Measurements from ENCODE around the gene GRIN2C.
"Not testable (repeated sequence)": the region's sequence is repeated elsewhere in the genome, so short reads cannot be mapped to it uniquely, and the experiment has no call there.

The GRIN2C gene

DNA sequence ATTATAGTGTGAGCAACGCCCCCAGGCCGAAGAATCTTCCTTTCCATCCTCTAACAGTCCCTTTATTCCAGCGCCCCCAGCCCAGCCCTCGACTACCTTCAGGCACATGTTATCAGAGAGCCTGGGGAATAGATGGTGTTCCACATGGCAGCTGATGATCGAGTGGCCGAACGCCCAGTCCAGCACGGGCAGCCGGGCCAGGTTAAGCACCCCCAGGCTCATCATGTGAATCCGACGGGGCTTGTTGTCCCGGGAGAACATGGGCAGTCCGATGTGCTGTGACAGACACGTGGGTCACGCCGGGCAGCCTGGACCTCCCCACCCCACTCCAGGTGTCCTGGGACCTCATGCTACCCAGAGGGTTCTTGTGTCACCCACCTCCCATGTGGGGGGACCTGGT, 19.6 kb upstream of the GRIN2C start:
- no peak for DNase-seq (ENCODE audit: low spot score)

DNA sequence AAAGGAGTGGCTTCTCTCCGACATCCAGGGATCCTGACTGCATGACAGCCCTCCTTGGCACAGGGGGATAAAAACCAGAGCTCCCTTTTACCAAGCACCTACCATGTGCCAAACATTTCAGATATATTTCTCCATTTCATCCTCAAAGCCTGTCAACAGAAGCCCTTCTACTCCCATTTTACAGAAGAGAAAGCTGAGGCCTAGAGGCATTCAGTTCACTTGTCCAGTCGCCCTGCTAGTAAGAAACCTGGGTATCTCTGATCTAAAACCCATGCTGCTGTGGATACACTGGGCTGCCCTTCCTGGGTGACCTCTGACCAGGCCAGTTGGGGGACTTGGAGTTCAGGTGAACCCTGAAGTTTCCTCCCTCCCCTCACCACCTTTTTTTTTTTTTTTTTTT, 19.0 kb upstream of the GRIN2C start:
- DNase-seq (ENCODE audit: low spot score): no peak

DNA sequence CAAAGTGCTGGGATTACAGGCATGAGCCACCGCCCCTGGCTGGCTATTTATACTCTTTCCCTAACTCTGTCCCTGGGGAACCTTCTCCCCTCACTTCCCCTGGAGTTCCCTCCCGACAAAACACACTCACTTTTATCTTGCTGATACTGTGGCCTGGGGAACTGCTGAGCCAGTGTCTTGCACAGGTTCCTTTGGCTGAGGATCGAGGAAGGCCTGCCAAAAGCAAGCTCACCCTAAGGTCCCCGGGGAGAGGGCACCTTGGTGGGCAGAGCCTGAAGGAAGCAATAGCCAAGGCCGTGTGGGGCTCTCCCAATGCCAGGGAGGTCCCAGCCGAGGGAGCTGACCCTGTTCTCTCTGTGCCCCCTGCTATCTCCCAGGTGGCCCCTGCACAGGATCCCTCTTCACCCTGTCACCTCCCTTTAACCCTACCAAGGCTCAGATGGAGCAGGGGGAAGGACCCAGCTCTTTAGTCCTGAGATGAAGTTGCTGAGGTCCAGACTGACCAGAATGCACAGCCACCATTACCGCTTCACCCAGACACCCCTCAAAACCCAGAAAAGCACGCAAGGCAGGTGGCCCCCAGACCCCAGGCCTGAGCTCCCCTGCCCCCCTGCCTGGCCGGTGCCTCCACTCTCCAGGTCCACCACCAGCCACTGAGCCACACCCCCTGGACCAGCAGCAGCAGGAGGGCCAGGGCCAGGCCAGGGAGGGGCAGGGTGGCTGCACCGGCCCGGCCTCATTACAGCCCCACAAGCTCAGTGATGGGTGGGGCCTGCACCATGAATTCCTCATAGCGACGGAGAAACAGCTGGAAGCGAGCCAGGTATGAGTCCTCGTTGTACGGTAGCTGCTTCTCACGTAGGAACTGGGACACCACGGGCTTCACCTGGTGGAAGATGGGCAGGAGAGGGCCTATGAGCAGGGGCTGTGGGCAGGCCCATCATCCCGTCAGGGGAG, 18.2 kb upstream of the GRIN2C start:
- no peak for DNase-seq (ENCODE audit: low spot score)

DNA sequence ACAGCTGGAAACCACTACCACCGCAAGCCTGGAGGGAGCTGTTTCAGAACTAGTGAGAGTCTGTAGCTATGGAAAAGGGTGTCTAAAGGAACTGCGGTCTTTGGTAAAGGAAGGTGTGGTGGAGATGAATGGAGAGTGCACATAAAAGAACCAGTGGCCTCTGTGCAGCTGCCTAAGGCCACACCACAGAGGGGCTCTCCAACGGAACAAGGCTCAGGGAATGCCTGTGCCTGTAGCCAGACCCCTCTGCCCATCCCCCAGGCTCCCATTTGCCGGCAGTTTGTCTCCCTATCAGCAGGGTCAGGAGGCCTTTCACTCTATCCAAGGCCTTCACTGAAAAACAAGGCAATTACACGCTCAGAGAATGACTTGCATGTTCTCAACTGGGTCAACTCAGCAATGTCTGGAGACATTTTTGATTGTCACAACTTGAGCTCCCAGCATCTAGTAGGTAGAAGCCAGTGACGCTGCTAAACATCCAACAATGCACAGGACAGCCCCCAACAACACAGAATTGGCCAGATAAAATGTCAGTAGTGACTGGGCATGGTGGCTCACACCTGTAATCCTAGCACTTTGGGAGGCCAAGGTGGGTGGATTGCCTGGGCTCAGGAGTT, 16.4 kb upstream of the GRIN2C start:
- DNase-seq (ENCODE audit: low spot score): no peak

DNA sequence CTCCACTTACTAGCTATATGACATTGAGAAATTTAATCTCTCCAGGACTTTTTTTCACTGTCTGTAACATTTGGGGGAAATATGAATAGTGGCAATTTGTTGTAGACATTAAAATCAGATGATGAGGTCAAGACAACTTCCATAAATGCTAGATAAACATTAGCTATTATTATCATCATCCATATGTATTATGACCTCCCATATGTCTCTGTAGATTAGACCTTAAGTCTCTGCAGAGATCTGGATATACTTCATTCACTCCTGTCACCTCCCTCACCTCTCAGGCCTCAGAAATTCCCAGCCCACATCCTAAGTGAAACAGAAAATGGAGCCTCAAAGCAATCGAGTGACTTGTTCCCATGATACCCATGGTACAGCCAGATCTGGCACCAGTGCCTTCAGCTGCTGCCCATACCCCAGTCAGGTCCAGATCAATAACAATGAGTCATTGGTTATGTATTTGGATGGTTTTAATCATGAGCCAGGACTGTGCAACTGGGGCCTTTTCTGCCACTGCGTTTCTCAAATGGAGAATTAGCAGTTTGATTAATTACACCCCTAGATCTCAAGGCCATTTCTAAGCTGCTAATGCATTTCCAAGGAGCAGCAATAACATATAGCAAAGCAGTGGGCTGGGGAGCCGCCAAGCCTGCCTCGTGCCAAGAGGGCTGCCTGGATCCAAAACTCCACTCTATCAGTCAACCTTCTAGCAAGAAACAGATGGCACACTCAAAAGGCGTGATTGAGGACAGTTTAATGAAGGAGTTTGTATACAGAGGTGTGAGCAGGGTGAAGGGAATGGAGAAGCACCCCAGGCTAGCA, 15.7 kb upstream of the GRIN2C start:
- no peak for DNase-seq (ENCODE audit: low spot score)

DNA sequence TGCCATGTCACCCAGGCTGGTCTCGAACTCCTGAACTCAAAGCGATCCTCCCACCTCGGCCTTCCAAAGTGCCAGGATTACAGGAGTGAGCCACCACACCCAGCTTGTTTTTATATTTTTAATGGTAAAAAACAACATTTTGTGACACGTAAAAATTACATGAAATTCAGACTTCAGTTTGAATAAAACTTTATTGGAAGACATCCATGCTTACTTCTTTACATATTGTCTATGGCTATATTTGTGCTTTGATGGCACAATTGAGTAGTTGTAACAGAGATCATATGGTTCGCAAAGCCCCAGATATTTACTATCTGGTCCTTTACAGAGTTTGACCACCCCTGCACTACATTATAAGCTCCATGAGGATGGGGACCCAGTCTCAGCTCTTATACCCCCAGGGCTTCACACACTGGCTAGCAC, 14.9 kb upstream of the GRIN2C start:
- DNase-seq (ENCODE audit: low spot score): no peak

DNA sequence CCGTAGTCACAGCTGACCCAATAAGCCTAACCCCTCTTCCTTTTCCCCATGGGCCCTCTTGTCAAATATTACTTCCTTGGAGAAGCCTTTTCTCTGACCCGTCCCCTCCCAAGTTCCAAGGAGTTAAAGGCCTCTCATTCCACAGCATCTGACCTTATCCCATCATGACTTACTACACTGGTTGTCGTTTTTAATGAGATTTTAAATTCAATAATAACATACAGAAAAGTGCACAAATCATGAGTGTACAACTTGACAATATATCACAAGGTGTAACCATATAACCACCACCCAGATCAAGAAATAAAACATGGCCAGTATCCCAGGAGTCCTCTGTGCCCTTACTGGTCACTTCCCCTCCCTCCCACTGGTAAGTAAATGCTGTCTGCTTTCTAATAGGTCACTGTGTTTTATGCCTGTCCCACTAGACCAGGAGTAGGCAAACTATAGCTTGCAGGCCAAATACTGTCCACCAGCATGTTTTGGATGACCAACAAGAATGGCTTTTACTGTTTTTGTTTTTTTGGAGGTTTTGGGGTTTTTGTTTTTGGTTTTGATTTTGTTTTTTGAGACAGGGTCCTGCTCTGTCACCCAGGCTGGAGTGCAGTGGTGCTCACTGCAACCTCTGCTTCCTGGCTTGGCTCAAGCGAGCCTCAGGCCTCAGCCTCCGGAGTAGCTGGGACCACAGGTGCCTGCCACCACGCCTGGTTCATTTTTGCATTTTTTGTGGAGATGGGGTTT, 14.4 kb upstream of the GRIN2C start:
- DNase-seq (ENCODE audit: low spot score): no peak

DNA sequence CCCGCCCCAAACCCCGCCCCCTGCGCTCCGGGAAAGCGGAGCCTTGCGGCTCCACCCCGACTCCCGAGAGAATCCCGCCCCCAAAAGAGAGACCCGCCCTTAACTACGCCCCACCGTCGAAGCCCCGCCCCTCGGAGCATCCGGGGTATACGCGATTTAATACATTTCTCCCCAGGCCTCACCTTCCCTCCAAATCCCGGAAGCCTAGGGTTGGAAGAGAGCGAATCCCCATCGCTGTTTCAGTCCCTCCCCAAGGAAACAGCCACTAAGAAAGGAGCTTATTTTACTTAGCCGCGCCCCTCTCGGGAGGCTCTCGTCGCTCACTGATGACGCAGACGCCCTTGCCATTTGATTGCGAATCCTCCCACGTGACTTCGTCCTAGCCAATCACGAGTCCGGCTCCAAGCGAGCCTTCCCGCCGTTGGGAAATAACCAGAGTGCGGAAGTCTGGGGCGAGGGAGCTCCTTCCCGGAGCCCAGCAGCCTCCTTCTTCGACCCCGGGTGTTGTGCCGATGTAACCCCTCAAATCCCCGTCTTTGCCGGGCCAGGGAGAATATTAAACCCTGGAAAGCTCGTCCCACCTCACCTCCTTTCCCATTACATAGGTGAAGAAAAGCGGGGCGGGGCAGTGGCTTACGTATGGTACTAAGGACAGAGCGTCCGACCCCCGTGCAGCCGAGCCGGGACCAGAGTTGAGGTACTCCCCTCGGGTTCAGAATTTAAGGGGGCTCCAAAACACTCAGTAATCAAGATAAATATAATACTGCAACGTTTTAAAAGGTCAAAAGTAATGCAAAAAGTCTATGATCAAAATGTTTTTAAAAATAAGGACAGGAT, 13.6 kb upstream of the GRIN2C start:
- peak; percentile 99 for DNase-seq (ENCODE audit: low spot score)

DNA sequence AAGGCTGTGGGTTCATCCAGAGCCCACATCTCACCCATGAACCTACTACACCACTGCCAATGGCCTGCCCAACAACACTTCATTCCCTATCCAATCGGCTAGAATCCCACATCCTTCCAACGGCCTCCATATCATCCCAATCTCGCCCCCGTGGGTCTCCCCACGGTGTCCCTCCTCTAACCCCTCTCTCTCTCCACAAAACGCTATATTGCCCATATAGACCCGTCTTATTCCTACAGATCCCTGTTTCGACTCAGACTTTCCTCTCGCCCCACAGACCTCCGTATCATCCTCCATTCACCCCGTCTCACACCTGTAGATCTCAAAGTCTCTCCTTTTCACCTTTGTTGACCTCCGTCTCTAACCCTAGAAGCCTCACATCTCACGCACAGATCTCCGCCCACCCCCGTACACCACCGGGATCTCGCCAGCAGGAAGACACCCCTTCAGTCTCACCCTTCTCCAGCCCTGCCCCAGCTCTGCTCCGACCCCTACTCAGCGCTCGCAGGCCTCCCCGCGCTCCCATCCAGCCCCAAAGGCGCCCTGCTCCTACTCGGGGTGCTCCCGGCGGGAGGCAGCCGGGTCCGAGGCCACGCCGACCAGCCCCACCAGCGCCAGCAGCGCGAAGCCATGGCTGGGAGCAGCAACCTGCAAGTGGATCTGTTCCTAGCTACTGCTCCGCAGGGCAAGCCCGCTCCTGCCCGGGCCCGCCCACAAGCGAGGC, 12.8 kb upstream of the GRIN2C start, which contains the start of gene FDXR:
FDXR (minus strand) TSS at position 682 of the 724 bp plus-strand sequence; CDS start at position 632, 50 bp downstream.
- no peak for DNase-seq (ENCODE audit: low spot score)

DNA sequence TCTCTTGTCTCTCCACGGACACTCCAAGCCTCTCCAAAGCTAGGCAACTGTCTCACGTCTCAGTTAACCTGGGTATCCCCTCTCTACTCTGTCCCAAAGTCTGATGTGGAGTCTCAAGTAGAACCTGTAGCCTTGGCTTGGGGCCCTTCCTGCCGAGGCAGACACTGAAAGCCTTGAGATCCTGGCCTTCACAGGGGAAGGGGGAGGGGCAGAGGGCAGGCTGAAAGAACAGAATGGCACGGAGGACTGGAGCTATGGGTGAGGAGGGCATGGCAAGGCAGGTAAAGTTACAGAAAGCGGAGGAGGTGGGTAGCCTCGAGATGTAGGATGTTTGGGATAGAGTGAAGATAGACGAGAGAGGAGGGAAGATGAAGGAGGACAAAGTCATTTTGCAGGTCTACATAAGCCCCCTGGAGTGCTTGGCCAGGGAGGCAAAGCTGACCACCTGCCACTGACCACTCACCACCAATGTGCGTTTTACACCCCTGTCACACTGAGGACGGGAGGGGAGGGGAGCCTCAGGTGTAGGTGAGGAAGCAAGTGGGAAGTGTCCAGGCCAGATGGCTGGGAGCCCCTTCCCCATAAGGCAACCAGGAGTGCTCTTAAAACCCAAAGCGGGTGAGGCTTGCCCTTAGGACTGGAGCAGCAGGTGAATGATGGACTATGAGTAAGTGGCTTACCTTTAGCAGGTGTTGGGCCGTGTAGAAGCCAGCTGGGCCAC, 11.8 kb upstream of the GRIN2C start:
- DNase-seq (ENCODE audit: low spot score): no peak

DNA sequence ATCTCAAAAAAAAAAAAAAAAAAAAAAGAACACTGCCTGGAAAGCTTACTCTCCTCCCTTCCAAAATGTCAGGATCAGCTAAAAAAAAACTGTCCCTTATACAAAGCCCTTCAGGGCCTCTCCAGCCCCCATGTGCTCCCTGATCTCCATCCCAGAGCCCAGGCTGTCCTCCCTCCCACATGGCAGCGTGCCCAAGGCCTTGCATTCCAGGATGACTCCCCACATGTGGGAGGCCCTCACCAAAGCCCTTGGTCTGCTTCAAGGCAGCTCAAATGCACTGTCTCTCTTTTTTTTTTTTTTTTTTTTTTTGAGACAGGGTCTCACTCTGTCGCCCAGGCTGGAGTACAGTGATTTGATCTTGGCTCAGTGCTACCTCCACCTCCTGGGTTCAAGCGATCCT, 10.8 kb upstream of the GRIN2C start:
- no peak for DNase-seq (ENCODE audit: low spot score)

DNA sequence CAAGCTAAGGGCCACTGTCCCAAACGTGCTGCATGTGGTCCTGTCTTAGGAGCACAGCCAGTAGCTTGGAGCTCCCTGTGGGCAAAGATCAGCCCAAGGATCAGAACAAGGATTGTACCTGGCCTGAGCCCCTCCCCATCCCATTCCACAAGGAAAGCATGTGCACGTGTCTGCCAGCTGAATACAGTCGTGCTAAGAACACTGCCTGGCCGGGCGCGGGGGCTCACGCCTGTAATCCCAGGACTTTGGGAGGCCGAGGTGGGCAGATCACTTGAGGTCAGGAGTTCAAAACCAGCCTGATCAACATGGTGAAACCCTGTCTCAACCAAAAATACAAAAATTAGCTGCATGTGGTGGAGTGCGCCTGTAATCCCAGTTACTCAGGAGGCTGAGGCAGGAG, 10.3 kb upstream of the GRIN2C start:
- not testable (repeated sequence) for DNase-seq (ENCODE audit: low spot score)

DNA sequence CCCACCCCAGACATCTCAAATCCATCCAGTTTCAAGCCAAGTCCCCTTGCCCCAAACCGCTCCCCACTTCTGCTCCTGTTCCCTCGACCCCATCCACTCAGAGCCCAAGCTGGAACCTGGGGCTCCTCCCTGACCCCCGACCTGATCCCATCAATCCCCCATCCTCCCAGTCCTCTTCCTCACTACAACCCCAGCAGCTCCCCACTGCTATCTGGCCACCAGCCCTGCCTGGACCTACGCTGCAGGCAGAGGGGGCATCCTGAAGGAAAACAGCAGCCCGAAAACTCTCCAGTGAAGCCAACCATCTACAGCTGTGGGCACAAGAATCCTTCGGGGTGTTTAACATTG, 9.2 kb upstream of the GRIN2C start:
- no peak for DNase-seq (ENCODE audit: low spot score)

DNA sequence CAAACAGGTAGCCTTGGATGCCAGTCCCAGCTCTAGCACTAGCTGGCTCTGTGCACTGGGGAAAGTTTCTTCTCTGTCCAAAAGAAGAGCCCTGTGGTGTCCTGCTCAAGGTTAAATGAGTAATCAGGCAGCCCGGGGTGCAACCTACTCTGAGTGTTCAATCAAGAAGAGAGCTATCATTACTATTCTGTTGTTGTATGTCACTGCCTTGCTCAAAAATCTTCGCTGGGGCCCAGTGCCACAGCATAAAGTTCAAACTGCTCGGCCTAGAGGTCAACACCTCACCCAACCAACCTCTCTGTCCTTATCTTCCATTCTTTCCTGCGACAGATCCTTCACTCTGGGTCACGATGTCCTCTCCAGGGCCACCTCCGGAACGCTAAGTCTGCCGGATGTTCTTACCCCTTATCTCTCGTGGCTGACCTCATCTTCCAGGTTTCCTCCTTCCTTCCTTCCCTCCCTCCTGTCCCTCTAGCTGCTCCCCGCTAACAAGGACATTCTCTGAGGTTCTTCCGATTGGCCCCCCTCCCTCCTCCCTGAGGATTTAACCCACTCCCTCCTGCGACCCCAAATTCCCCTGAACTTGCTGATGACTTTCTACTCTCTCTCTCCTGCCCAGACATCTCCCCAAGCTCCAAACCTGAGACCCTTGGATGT, 8.7 kb upstream of the GRIN2C start:
- no peak for DNase-seq (ENCODE audit: low spot score)

DNA sequence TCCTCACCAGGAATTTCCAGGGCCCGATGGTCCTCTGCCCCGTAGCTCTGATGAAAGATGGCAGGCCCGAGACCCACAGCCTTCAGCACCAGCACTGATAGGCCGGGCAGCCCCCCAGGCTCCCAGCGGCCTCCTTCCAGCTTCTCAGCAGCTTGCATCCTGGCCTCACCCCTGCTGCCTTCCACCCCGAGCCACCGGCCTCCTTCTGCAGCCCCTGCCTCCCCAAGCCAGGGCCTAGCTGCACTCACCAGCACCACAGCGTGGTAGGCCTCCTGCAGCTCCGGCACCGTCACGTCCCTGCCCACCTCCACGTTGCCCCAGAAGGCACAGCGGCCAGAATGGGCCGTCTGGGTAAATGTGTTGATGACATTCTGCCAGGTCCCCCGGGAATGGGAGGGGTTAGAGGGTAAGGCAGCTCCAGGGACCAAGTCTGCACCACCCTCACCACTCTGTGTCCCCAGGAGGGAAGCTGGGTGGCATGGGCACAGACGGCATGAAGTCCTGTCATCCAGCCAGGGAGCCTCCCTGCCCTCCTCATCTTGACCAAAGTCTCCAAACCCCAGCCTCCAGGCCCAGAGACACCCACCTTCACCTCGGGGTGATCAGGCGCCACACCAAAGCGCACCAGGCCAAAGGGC, 6.6 kb upstream of the GRIN2C start:
- DNase-seq (ENCODE audit: low spot score): no peak

DNA sequence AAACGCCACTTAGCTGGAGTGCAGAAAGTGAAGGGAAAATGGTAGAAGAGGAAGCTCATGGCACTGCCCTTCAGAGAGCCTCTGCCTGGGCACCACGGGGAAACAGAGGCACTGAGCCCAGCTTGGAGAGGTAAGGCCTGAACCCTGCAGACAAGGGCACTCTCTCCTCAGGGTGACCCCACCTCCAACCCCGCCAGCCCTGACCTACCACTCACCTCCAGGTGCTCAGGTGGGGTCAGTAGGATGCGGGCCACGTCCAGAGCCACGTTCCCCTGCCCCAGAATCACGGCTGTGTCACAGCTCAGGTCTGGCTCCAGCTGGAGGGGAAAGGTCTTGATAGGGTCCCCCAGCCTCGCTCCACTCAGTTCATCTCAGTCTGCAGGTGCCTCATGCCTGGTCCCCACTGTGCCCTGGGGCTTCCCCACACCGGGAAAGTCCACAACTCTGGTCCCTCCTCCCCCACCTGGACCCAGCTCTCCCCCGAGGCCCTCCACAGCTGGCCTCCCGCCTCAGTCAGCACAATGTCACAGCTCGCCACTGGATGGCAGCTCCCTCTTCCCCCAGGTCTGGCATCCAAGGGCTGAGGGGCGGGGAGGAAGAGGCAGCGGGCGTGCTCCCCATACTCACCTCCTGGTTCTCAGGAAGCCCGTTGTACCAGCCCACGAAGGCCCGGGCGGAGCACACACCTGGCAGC, 6.0 kb upstream of the GRIN2C start:
- no peak for DNase-seq (ENCODE audit: low spot score)

DNA sequence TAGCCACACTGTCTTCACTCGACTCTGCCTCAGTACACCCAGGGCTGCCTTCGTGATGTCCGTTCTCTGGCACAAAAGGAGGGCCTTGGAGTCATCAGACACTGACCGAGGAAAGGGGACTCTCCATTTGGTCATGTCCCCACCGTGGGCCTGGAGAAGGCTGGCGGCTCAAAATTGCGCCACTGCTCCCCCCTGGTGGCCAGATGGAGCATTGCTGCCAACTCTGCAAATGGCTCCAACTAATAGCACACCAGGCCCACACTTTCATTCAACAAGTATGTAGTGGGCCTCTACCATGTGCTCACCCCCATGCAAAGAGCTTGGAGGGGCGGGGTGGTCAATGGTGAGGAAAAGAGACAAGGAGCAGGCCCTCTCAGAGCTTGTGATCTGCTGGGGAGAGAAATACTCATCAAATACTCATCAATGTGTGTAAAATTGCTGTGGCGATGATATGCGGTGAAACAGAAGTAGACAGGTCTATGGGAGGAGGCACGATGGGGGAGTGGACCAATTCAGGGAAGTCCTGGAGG, 5.2 kb upstream of the GRIN2C start:
- DNase-seq (ENCODE audit: low spot score): peak; percentile 76

All from CD4-positive, alpha-beta T cell treated with Interleukin-15 for 4 hours (primary cell).